Measurements from ENCODE around the gene IFT25. TPM values are rescaled to one million over a fixed set of nuclear protein-coding genes. Genes with fewer than 3 reads are reported as not detected.

IFT25 gene
- total and polyA plus RNA-seq, 2 of the 13 experiments (the other 11 are each of a cell fraction or from before 2014, with no cell fraction given) = 19.7 to 48.0 TPM

DNA sequence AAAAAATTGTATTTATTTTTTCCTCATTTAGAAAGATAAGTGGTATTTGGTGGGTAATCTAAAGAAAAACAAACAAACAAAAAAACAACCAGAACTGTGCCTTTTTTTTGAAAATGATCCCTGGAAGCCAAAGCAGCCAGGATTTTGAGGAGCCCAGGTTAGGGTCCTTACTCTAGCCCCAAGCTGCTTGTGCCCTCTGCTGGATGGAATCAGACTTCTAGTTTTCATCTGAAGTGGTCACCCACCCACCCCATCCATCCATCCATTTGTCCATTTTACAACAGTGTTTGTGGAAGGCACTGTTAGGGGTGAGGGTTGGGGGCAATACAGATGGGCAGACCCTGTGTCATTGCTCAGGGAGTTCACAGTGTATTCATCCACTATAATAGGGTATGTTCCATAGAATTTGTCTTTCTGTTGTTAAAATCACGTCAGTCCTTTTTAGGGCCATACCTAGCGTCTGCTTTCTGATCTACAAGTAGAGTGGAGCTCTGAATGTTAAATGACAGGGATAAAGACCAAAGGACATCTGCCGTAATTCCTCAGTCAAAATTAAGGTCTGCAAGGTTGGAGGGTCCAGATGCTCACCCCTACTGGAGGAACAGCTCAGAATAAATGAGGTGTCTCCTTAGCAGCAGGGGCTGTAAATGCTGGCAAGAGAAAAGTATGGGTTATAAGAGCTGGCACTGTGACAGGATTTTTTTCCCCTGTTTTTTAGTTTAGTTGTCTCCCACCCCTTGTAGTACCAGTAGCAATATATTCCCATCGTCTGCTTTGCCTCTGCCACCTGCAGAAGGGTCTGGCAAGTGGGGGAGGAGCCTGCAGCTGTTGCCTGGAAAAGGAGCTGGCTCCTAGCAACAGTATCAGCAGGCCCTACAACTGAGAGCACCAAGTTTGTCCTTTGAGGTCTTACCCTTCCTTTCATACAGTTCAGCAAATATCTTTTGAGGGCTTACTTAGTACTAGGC is 3.8 kb upstream of the IFT25 start (continued):
- TF ChIP-seq TEAD3 (CRISPR knock-in tag; optimal IDR thresholded peaks at IDR 0.05; ENCODE audit: borderline replicate concordance) (peak; percentile 95), BRCA1 (CRISPR knock-in tag; IDR thresholded peaks at IDR 0.05) (no peak), POLR2G (IDR thresholded peaks at IDR 0.05; ENCODE audit: low read depth, low read length) (no peak), ZNF777 (CRISPR knock-in tag; IDR thresholded peaks at IDR 0.05) (no peak), ASH2L (IDR thresholded peaks at IDR 0.05; ENCODE audit: insufficient read length, low read depth, low read length) (no peak), ZSCAN21 (CRISPR knock-in tag; IDR thresholded peaks at IDR 0.05; ENCODE audit: borderline replicate concordance) (no peak), NR2F1 (CRISPR knock-in tag; IDR thresholded peaks at IDR 0.05) (no peak), RFX3 (CRISPR knock-in tag; IDR thresholded peaks at IDR 0.05) (no peak), STAG1 (CRISPR knock-in tag; IDR thresholded peaks at IDR 0.05) (peak; percentile 91), ERF (CRISPR knock-in tag; IDR thresholded peaks at IDR 0.05) (no peak), CBFB (CRISPR knock-in tag; IDR thresholded peaks at IDR 0.05) (no peak), TBL1XR1 (IDR thresholded peaks at IDR 0.05; ENCODE audit: borderline replicate concordance, low read length, partially characterized antibody) (no peak), GZF1 (CRISPR knock-in tag; IDR thresholded peaks at IDR 0.05) (no peak), NPAS2 (CRISPR knock-in tag; IDR thresholded peaks at IDR 0.05; ENCODE audit: borderline replicate concordance) (no peak), RAD21 (CRISPR knock-in tag; IDR thresholded peaks at IDR 0.05) (peak; percentile 78), ATF1 (CRISPR knock-in tag; IDR thresholded peaks at IDR 0.05) (no peak), ZNF317 (CRISPR knock-in tag; IDR thresholded peaks at IDR 0.05) (peak; percentile 41; the same call in 1 of the 2 replicates), ZNF563 (CRISPR knock-in tag; IDR thresholded peaks at IDR 0.05) (no peak), ZNF264 (CRISPR knock-in tag; IDR thresholded peaks at IDR 0.05) (no peak), TCF7 (IDR thresholded peaks at IDR 0.05; ENCODE audit: low read depth) (no peak), ZNF883 (CRISPR knock-in tag; IDR thresholded peaks at IDR 0.05; ENCODE audit: not compliant biosample characterization) (no peak), ZNF557 (CRISPR knock-in tag; IDR thresholded peaks at IDR 0.05) (0 out of 2 replicates have a peak, but pooled peaks have one; percentile 47), SRY (CRISPR knock-in tag; IDR thresholded peaks at IDR 0.05) (no peak), NFE2 (CRISPR knock-in tag; IDR thresholded peaks at IDR 0.05) (no peak)
- TF ChIP-seq, protein P1, sequence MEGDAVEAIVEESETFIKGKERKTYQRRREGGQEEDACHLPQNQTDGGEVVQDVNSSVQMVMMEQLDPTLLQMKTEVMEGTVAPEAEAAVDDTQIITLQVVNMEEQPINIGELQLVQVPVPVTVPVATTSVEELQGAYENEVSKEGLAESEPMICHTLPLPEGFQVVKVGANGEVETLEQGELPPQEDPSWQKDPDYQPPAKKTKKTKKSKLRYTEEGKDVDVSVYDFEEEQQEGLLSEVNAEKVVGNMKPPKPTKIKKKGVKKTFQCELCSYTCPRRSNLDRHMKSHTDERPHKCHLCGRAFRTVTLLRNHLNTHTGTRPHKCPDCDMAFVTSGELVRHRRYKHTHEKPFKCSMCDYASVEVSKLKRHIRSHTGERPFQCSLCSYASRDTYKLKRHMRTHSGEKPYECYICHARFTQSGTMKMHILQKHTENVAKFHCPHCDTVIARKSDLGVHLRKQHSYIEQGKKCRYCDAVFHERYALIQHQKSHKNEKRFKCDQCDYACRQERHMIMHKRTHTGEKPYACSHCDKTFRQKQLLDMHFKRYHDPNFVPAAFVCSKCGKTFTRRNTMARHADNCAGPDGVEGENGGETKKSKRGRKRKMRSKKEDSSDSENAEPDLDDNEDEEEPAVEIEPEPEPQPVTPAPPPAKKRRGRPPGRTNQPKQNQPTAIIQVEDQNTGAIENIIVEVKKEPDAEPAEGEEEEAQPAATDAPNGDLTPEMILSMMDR (CRISPR knock-in tag; IDR thresholded peaks at IDR 0.05) = peak; percentile 82

Data from HepG2 (cell line).